Spinal cord (tissue), 4 donors: ENCODE data around the gene ADTRP. TPM values are rescaled to one million over a fixed set of nuclear protein-coding genes. Genes with fewer than 3 reads are reported as not detected.

Experiments used
- polyA plus RNA-seq, 2 donors: library from polyadenylated mRNA; unstranded; fragments of 120-200 nt; gene quantifications; one replicate each; pipeline ENCODE4 v1.2.1, GENCODE V29; 2013; ENCODE audit not compliant: insufficient read length in 2 of 2
- small RNA-seq: library from RNA; depleted of rRNA; stranded (forward); fragments of <200 nt; gene quantifications from one replicate; pipeline ENCODE3, GENCODE V24; 2014; ENCODE audit warnings: low replicate concordance
- total RNA-seq, 2 donors: library from RNA; depleted of rRNA in 1 of 2; stranded (reverse); fragments of 120-200 nt in 1 of 2; fragments of >200 nt in 1 of 2; gene quantifications; one replicate each; pipeline versions ENCODE4 v1.2.3 to v1.2.4, GENCODE V29; 2013 to 2014

The ADTRP gene
- total and polyA plus RNA-seq, 4 donors: 0.38 to 0.88 (median 0.63) TPM; not detected in 1

Small RNA genes within 50 kb of the gene (small RNA-seq; reads per million reads assigned to genes)
- not detected for gene RF00272

Other genes with a start within 250 kb of the ADTRP start
- gene TMEM170B, start 241.1 kb downstream of the ADTRP start, total RNA-seq: 10 to 100 TPM; 10.9 to 53.9 TPM
- 10 to 100 TPM; 27.3 to 43.8 TPM for gene TMEM170B, start 241.1 kb downstream of the ADTRP start, polyA plus RNA-seq
- 10 to 100 TPM; 23.0 to 29.6 TPM for gene HIVEP1, start 233.5 kb upstream of the ADTRP start, total RNA-seq
- 10 to 100 TPM; 20.4 to 22.1 TPM for gene HIVEP1, start 233.5 kb upstream of the ADTRP start, polyA plus RNA-seq